ENCODE measurements around the gene KDSR.

KDSR gene

GRCh38 chr18:63367053-63367953 lies at the start of gene KDSR:
Gene KDSR (minus strand): TSS chr18:63367206. CDS start chr18:63367118, 88 bp downstream.
- peak; percentile 90 to 92 for DNase-seq

- no peak for DNase-seq
Observed at GRCh38 chr18:63412953-63413352, 45.9 kb upstream of the KDSR start.

GRCh38 chr18:63410792-63411191 lies 43.8 kb upstream of the KDSR start:
- DNase-seq = no peak

- DNase-seq = no peak
Observed at GRCh38 chr18:63409301-63409700, 42.3 kb upstream of the KDSR start.

- no peak for DNase-seq
Observed at GRCh38 chr18:63407734-63408133, 40.7 kb upstream of the KDSR start.

GRCh38 chr18:63405986-63406385 lies 39.0 kb upstream of the KDSR start:
- DNase-seq = no peak

GRCh38 chr18:63402246-63403162 lies 35.5 kb upstream of the KDSR start:
- DNase-seq = no peak

- no peak for DNase-seq
Observed at GRCh38 chr18:63399300-63399699, 32.3 kb upstream of the KDSR start.

- DNase-seq = no peak
Observed at GRCh38 chr18:63397349-63397748, 30.3 kb upstream of the KDSR start.

GRCh38 chr18:63395503-63395902 lies 28.5 kb upstream of the KDSR start:
- no peak for DNase-seq

GRCh38 chr18:63394954-63395353 lies 27.9 kb upstream of the KDSR start:
- DNase-seq = no peak

- DNase-seq = no peak
Observed at GRCh38 chr18:63387861-63388260, 20.9 kb upstream of the KDSR start.

- DNase-seq = no peak
Observed at GRCh38 chr18:63382843-63383242, 15.8 kb upstream of the KDSR start.

- no peak for DNase-seq
Observed at GRCh38 chr18:63379639-63379962, 12.6 kb upstream of the KDSR start.

- no peak for DNase-seq
Observed at GRCh38 chr18:63378919-63379638, 12.1 kb upstream of the KDSR start.

- no peak for DNase-seq
Observed at GRCh38 chr18:63377275-63377980, 10.4 kb upstream of the KDSR start.

GRCh38 chr18:63376538-63376937 lies 9.5 kb upstream of the KDSR start:
- DNase-seq = no peak

- no peak for DNase-seq
Observed at GRCh38 chr18:63374540-63374939, 7.5 kb upstream of the KDSR start.

- DNase-seq = no peak
Observed at GRCh38 chr18:63373161-63373560, 6.2 kb upstream of the KDSR start.

- DNase-seq = no peak
Observed at GRCh38 chr18:63368611-63369010, 1.6 kb upstream of the KDSR start.

- no peak for DNase-seq
Observed at GRCh38 chr18:63366213-63367052, 573 bp downstream of the KDSR start.

- DNase-seq = no peak
Observed at GRCh38 chr18:63365876-63366212, 1.2 kb downstream of the KDSR start.

All from hippocampal formation (tissue), 2 donors.